Nephron progenitor cell (in vitro differentiated cells): ENCODE measurements around the gene CARD18.

Experiments
- DNase-seq: peaks from one replicate; pipeline ENCODE4 v3.0.0; 2021
- H3K27ac Mint-ChIP-seq: 2 replicates; pipeline ENCODE4 v1.8.0; 2021; ENCODE audit warnings: mild to moderate bottlenecking, moderate library complexity, mixed read lengths
- H3K27me3 Mint-ChIP-seq: 2 replicates; pipeline ENCODE4 v1.8.0; 2021; ENCODE audit warnings: mild to moderate bottlenecking, low read depth, mixed read lengths; ENCODE audit not compliant: poor library complexity
- H3K36me3 Mint-ChIP-seq: 2 replicates; pipeline ENCODE4 v1.8.0; 2021; ENCODE audit warnings: low read depth, mixed read lengths
- H3K4me1 Mint-ChIP-seq: 2 replicates; pipeline ENCODE4 v1.8.0; 2021; ENCODE audit warnings: mixed read lengths
- H3K4me3 Mint-ChIP-seq: 2 replicates; pipeline ENCODE4 v1.8.0; 2021; ENCODE audit warnings: mild to moderate bottlenecking, moderate library complexity, mixed read lengths
- H3K9me3 Mint-ChIP-seq: 2 replicates; pipeline ENCODE4 v1.8.0; 2021; ENCODE audit warnings: mild to moderate bottlenecking, moderate library complexity, mixed read lengths
- TF ChIP-seq, protein P1 (sequence below): fragments of 200-600 bp; sonication (generic); IDR thresholded peaks from 2 replicates; pipeline ENCODE4 v1.5.0; 2021; ENCODE audit warnings: antibody characterized with exemption

Gene CARD18

GRCh38 chr11:105149477-105149876, 9.9 kb upstream of the CARD18 start:
- TF ChIP-seq, protein P1, sequence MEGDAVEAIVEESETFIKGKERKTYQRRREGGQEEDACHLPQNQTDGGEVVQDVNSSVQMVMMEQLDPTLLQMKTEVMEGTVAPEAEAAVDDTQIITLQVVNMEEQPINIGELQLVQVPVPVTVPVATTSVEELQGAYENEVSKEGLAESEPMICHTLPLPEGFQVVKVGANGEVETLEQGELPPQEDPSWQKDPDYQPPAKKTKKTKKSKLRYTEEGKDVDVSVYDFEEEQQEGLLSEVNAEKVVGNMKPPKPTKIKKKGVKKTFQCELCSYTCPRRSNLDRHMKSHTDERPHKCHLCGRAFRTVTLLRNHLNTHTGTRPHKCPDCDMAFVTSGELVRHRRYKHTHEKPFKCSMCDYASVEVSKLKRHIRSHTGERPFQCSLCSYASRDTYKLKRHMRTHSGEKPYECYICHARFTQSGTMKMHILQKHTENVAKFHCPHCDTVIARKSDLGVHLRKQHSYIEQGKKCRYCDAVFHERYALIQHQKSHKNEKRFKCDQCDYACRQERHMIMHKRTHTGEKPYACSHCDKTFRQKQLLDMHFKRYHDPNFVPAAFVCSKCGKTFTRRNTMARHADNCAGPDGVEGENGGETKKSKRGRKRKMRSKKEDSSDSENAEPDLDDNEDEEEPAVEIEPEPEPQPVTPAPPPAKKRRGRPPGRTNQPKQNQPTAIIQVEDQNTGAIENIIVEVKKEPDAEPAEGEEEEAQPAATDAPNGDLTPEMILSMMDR: no peak

GRCh38 chr11:105148241-105148640, 8.7 kb upstream of the CARD18 start:
- H3K36me3 Mint-ChIP-seq: no peaks in the 10 kb centered on the region
- no peak overlapping the region for H3K27ac Mint-ChIP-seq
- no peaks in the 10 kb centered on the region for H3K27me3 Mint-ChIP-seq
- no peaks in the 10 kb centered on the region for H3K4me1 Mint-ChIP-seq
- no peak for DNase-seq
- no peaks in the 10 kb centered on the region for H3K9me3 Mint-ChIP-seq
- no peak overlapping the region for H3K4me3 Mint-ChIP-seq
- TF ChIP-seq, protein P1: no peak

More at GRCh38 chr11:105149477-105149876, 9.9 kb upstream of the CARD18 start:
- peaks cover 2% of the 10 kb centered on the region for H3K27me3 Mint-ChIP-seq
- H3K4me3 Mint-ChIP-seq: no peak overlapping the region
- H3K36me3 Mint-ChIP-seq: no peaks in the 10 kb centered on the region
- no peaks in the 10 kb centered on the region for H3K4me1 Mint-ChIP-seq
- no peak for DNase-seq
- peaks cover 3% of the 10 kb centered on the region for H3K9me3 Mint-ChIP-seq
- H3K27ac Mint-ChIP-seq: no peak overlapping the region

- H3K4me3 Mint-ChIP-seq: no peak overlapping the region
- no peaks in the 10 kb centered on the region for H3K9me3 Mint-ChIP-seq
- TF ChIP-seq, protein P1: no peak
- no peak for DNase-seq
- H3K4me1 Mint-ChIP-seq: no peaks in the 10 kb centered on the region
- H3K36me3 Mint-ChIP-seq: no peaks in the 10 kb centered on the region
- H3K27me3 Mint-ChIP-seq: no peaks in the 10 kb centered on the region
- no peak overlapping the region for H3K27ac Mint-ChIP-seq
These were observed 5.3 kb upstream of the CARD18 start for GRCh38 chr11:105144887-105145286.

- TF ChIP-seq, protein P1: no peak
- peaks cover 4% of the 10 kb centered on the region for H3K9me3 Mint-ChIP-seq
- H3K36me3 Mint-ChIP-seq: no peaks in the 10 kb centered on the region
- H3K27me3 Mint-ChIP-seq: no peaks in the 10 kb centered on the region
- no peak overlapping the region for H3K4me3 Mint-ChIP-seq
- H3K4me1 Mint-ChIP-seq: no peaks in the 10 kb centered on the region
- no peak overlapping the region for H3K27ac Mint-ChIP-seq
- DNase-seq: no peak
These were observed 2.6 kb upstream of the CARD18 start for GRCh38 chr11:105142167-105142566.

DNA sequence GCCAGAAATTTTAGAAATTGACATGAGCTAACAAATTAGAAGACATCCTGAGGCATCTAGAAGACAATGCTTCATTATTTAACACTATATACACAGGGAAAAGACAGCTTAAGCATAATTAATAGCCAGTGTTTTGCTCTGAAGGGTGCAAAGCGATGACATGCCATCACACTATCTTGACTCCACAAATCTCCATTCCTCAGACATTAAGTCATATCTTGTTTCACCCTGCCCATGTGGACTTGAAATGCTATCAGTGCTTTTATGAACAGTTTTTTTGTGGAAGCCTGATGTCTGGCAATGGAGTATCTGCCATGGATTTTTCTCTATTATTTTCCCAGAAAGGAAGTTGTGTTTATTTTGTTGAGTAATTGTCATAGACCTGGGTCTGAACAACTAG, 2.3 kb downstream of the CARD18 start:
- no peak overlapping the region for H3K27ac Mint-ChIP-seq
- no peak overlapping the region for H3K4me3 Mint-ChIP-seq

DNA sequence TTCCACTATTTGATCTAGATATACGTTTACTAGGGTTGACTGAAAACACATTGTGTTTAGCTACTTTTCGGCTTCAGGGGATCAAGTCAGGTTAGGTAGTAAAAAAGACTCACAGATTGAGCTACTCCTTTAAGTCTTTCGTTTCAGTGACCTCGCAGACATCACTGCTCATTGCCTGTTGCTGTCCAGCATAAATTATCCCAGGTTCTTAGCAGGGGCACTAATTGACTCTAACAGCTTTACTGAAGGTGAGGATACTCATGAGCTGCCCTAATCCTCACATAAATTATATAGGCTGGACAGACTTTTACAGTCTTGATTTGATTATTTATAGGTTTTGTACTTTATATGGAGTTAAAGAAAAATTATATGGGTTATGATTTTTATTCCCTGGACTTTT, 3.7 kb downstream of the CARD18 start:
- DNase-seq: no peak
- no peaks in the 10 kb centered on the region for H3K36me3 Mint-ChIP-seq
- TF ChIP-seq, protein P1: no peak
- H3K9me3 Mint-ChIP-seq: peaks cover 19% of the 10 kb centered on the region
- H3K4me3 Mint-ChIP-seq: no peak overlapping the region
- peaks cover 9% of the 10 kb centered on the region for H3K4me1 Mint-ChIP-seq
- peaks cover 12% of the 10 kb centered on the region for H3K27me3 Mint-ChIP-seq
- H3K27ac Mint-ChIP-seq: peak overlapping the region; percentile 73

More for the DNA sequence above, 2.3 kb downstream of the CARD18 start:
- no peak for DNase-seq
- peaks cover 12% of the 10 kb centered on the region for H3K27me3 Mint-ChIP-seq
- TF ChIP-seq, protein P1: no peak
- peaks cover 13% of the 10 kb centered on the region for H3K9me3 Mint-ChIP-seq
- H3K4me1 Mint-ChIP-seq: peaks cover 9% of the 10 kb centered on the region
- H3K36me3 Mint-ChIP-seq: no peaks in the 10 kb centered on the region
